ENCODE measurements around the gene LHFPL3.

Gene LHFPL3

DNA sequence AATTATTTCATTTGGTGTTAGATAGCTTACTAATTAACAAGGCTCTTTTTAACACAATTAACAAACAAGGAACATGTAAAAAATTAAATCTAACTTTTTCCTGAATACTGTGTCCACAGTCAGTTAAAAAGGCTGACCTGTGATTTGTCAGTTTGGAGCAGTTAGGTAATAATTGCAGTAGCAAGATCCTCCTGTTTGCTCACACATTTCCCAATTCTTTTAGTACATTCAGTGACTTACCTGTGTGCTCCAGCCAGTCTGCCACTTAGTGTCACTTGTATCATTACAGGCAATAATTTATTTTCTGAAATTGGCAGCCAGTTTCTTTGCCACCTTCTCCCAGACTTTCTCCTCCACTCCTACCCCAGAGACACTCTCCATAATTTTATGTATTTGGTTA, 66.8 kb downstream of the LHFPL3 start:
- TF ChIP-seq, protein P1, sequence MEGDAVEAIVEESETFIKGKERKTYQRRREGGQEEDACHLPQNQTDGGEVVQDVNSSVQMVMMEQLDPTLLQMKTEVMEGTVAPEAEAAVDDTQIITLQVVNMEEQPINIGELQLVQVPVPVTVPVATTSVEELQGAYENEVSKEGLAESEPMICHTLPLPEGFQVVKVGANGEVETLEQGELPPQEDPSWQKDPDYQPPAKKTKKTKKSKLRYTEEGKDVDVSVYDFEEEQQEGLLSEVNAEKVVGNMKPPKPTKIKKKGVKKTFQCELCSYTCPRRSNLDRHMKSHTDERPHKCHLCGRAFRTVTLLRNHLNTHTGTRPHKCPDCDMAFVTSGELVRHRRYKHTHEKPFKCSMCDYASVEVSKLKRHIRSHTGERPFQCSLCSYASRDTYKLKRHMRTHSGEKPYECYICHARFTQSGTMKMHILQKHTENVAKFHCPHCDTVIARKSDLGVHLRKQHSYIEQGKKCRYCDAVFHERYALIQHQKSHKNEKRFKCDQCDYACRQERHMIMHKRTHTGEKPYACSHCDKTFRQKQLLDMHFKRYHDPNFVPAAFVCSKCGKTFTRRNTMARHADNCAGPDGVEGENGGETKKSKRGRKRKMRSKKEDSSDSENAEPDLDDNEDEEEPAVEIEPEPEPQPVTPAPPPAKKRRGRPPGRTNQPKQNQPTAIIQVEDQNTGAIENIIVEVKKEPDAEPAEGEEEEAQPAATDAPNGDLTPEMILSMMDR (IDR thresholded peaks at IDR 0.05) = no peak
- no peaks in the 10 kb centered on the region for H3K27me3 ChIP-seq
- no peaks in the 10 kb centered on the region for H3K36me3 ChIP-seq
- intact Hi-C loops (cut with DNase I; ENCODE audit: low total_unique reads) = no loop called here
- no peaks in the 10 kb centered on the region for H3K4me1 ChIP-seq
- no peak overlapping the region for H3K4me3 ChIP-seq
- no peak overlapping the region for H3K27ac ChIP-seq
- no peaks in the 10 kb centered on the region for H3K9me3 ChIP-seq
- no peak for DNase-seq

DNA sequence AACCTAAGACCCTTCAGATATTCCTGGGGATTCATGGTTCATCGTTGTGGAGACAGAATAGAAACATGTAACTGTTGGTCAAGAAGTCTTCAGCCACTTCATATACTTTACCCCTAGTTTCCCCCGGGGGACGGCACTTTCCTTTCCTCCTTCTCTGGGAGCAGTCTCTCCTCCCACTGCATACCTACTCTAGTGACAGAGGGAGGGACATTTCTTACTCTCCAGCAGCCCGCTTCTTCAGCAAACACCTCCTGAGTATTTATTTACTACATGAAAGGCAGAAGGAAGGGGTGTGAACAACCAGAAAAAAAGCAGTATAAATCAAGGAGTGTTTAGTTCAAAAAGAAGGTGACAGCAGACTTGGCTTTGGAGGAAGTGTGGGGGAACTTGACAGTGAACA, 69.0 kb downstream of the LHFPL3 start:
- no peak for DNase-seq
- H3K4me1 ChIP-seq = no peaks in the 10 kb centered on the region
- H3K27ac ChIP-seq = no peak overlapping the region
- TF ChIP-seq, protein P1 (IDR thresholded peaks at IDR 0.05) = no peak
- H3K9me3 ChIP-seq = no peaks in the 10 kb centered on the region
- H3K4me3 ChIP-seq = no peak overlapping the region
- no peaks in the 10 kb centered on the region for H3K36me3 ChIP-seq
- H3K27me3 ChIP-seq = no peaks in the 10 kb centered on the region
- intact Hi-C loops (cut with DNase I; ENCODE audit: low total_unique reads) = no loop called here

DNA sequence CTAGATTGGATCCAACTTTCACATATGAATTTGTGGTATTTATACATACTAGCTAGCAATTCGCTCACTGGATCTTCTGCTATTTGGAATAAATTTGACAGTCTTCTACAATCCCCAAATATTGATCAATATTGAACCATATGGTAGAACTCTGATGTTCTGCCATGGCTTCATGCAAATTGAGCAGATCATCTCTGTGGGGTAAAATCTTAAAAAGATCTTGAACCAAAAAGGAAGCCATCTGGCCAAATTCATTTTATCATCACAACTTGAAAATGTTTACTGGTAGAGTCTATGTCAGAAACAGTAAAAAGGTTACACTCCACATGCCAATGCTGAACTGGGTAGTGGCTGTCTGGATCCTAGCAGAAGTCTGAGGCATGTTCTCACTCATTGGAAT, 80.0 kb downstream of the LHFPL3 start:
- Histone ChIP-seq H3K27me3 (no peaks in the 10 kb centered on the region), H3K4me3 (no peak overlapping the region), H3K36me3 (no peaks in the 10 kb centered on the region), H3K9me3 (no peaks in the 10 kb centered on the region), H3K27ac (no peak overlapping the region), H3K4me1 (no peaks in the 10 kb centered on the region)
- no peak for DNase-seq
- intact Hi-C loops (cut with DNase I; ENCODE audit: low total_unique reads) = no loop called here
- TF ChIP-seq, protein P1 (IDR thresholded peaks at IDR 0.05) = no peak

DNA sequence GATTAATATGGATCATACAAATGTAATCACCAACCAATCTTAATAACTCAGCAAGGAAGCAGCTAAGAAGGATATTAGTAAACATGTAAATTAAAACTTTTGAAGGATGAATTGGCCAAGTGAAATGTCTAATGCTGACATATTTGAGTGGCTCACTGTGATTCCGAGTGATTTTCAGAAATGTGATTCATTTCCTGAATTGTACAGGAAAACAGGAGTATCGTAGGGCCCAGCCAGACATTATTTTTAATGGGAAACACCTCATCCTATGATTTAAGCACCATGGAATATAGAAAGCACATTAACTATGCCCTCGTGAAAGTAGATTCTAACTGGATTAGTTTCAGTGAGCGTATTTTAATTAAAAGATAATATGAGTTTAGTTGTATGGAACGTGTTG, 82.3 kb downstream of the LHFPL3 start:
- H3K4me3 ChIP-seq = no peak overlapping the region
- no peak for DNase-seq

DNA sequence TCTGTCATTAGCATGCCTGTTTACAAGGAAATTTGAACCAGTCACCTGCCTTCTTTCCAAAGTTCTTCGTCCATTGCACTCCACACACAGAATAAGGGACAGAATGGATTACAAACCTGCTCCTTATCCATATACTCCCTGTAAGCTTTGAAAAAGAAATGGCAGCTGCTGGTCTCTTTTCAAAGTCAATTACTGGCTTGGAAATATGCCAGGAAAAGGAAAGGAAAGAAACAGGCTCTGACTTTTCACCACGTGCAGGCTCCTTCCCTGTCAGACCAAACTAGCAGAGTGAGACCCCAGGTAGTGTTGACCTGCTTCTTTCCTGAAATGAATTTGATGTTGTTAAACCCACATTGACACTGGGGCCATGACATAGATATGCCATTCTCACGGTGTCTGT, 84.5 kb downstream of the LHFPL3 start:
- no peak overlapping the region for H3K4me3 ChIP-seq
- H3K27me3 ChIP-seq = no peaks in the 10 kb centered on the region
- no peak overlapping the region for H3K27ac ChIP-seq
- no peaks in the 10 kb centered on the region for H3K36me3 ChIP-seq
- intact Hi-C loops (cut with DNase I; ENCODE audit: low total_unique reads) = no loop called here
- DNase-seq = no peak
- H3K4me1 ChIP-seq = no peaks in the 10 kb centered on the region
- no peaks in the 10 kb centered on the region for H3K9me3 ChIP-seq
- TF ChIP-seq, protein P1 (IDR thresholded peaks at IDR 0.05) = no peak

More for the DNA sequence above, 82.3 kb downstream of the LHFPL3 start:
- intact Hi-C loops (cut with DNase I; ENCODE audit: low total_unique reads) = no loop called here
- Histone ChIP-seq H3K27me3 (no peaks in the 10 kb centered on the region), H3K27ac (no peak overlapping the region), H3K9me3 (no peaks in the 10 kb centered on the region), H3K4me1 (no peaks in the 10 kb centered on the region), H3K36me3 (no peaks in the 10 kb centered on the region)
- TF ChIP-seq, protein P1 (IDR thresholded peaks at IDR 0.05) = no peak

DNA sequence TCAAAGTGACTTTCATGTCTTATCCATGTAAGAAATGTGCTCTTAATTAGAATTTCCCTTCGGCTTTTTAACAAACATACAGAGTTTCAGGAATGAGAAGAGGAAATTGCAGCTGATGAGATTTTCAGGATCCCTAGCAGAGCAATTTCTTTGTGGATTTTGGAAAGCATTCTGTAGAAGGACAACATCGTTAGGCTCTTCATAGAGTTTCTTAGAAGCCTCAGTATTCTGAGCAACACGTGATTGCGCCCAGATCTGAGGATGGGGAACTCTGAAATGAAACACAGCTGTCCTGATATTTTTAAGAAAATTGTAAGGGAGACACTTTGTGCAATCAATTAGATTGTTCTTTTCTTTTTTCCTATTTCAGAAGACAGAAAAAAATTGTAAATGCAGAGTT, 85.8 kb downstream of the LHFPL3 start:
- intact Hi-C loops (cut with DNase I; ENCODE audit: low total_unique reads) = no loop called here
- Histone ChIP-seq H3K9me3 (no peaks in the 10 kb centered on the region), H3K4me3 (no peak overlapping the region), H3K4me1 (no peaks in the 10 kb centered on the region), H3K27me3 (no peaks in the 10 kb centered on the region), H3K27ac (no peak overlapping the region), H3K36me3 (no peaks in the 10 kb centered on the region)
- TF ChIP-seq, protein P1 (IDR thresholded peaks at IDR 0.05) = no peak
- no peak for DNase-seq

Measured in tibial artery (tissue), 4 donors.